Neural cell (in vitro differentiated cells): ENCODE measurements around the gene TMEFF2. TPM values are rescaled to one million over a fixed set of nuclear protein-coding genes. Genes with fewer than 3 reads are reported as not detected.

ENCODE experiments used
- H2AFZ ChIP-seq: fragments of 200-600, 300-800 bp; sonication (generic), shearing (Covaris generic); 2 replicates; pipeline ENCODE4 v1.6.0; 2014; ENCODE audit warnings: low read depth, mild to moderate bottlenecking, antibody characterized with exemption, low read length, moderate library complexity
- H3F3A ChIP-seq: fragments of 200-600 bp; shearing (Covaris generic); 2 replicates; pipeline ENCODE4 v1.6.1; 2016; ENCODE audit warnings: mild to moderate bottlenecking, moderate library complexity, mixed read lengths, antibody characterized with exemption, low read length; ENCODE audit not compliant: insufficient read depth, poor library complexity, severe bottlenecking
- H3K27ac ChIP-seq: fragments of 200-600, 300-800 bp; sonication (generic), shearing (Covaris generic); 2 replicates; pipeline ENCODE4 v1.5.1; 2014; ENCODE audit warnings: mild to moderate bottlenecking, low read length, moderate library complexity
- H3K27me3 ChIP-seq: fragments of 300-800, 200-600 bp; sonication (generic), shearing (Covaris generic); 2 replicates; pipeline ENCODE4 v1.6.0; 2014; ENCODE audit warnings: mild to moderate bottlenecking, low read depth, low read length, moderate library complexity; ENCODE audit not compliant: insufficient read depth
- H3K36me3 ChIP-seq: fragments of 300-800, 200-600 bp; sonication (generic), shearing (Covaris generic); 2 replicates; pipeline ENCODE4 v1.5.1; 2014; ENCODE audit warnings: mild to moderate bottlenecking, antibody characterized with exemption, low read length, moderate library complexity; ENCODE audit not compliant: insufficient read depth
- H3K4me2 ChIP-seq: fragments of 300-800, 200-600 bp; sonication (generic), shearing (Covaris generic); 2 replicates; pipeline ENCODE4 v1.6.0; 2014; ENCODE audit warnings: mild to moderate bottlenecking, low read length
- H3K4me3 ChIP-seq: fragments of 300-800, 200-600 bp; sonication (generic), shearing (Covaris generic); 2 replicates; pipeline ENCODE4 v1.5.1; 2014; ENCODE audit warnings: mild to moderate bottlenecking, low read length, moderate library complexity
- H3K79me2 ChIP-seq: fragments of 200-600 bp; shearing (Covaris generic); replicated peaks from 2 replicates; pipeline ENCODE4 v1.6.0; 2014; ENCODE audit warnings: mild to moderate bottlenecking, low read length, moderate library complexity; ENCODE audit not compliant: insufficient read depth
- H3K9ac ChIP-seq: fragments of 300-800, 200-600 bp; sonication (generic), shearing (Covaris generic); 2 replicates; pipeline ENCODE4 v1.6.1; 2016; ENCODE audit warnings: mild to moderate bottlenecking, low read length, mixed read lengths
- H3K9me2 ChIP-seq: fragments of 200-600 bp; shearing (Covaris generic); 2 replicates; pipeline ENCODE4 v1.6.1; 2016; ENCODE audit warnings: mild to moderate bottlenecking, low read length, mixed read lengths; ENCODE audit not compliant: insufficient read depth
- H3K9me3 ChIP-seq: fragments of 200-600, 300-800 bp; sonication (generic), shearing (Covaris generic); 2 replicates; pipeline ENCODE4 v1.6.1; 2016; ENCODE audit warnings: mild to moderate bottlenecking, mixed run types, low read length, moderate library complexity, mixed read lengths
- H4K20me1 ChIP-seq: fragments of 200-600 bp; shearing (Covaris generic); 2 replicates; pipeline ENCODE4 v1.6.1; 2016; ENCODE audit warnings: mild to moderate bottlenecking, mixed run types; ENCODE audit not compliant: insufficient read depth
- CTCF ChIP-seq: fragments of 450-650 bp; IDR thresholded peaks from 2 replicates; pipeline ENCODE4 v1.5.1; 2014; ENCODE audit warnings: antibody characterized with exemption, mild to moderate bottlenecking, moderate library complexity; ENCODE audit not compliant: poor library complexity, severe bottlenecking
- EP300 ChIP-seq: fragments of 450-650 bp; conservative IDR thresholded peaks from 2 replicates; pipeline ENCODE4 v1.6.1; 2014; ENCODE audit warnings: antibody characterized with exemption, mild to moderate bottlenecking, moderate library complexity; ENCODE audit not compliant: poor library complexity, severe bottlenecking
- EZH2 ChIP-seq: fragments of 200-600, 300-800 bp; shearing (Covaris generic), sonication (generic); IDR thresholded peaks from 2 replicates; pipeline ENCODE4 v1.6.1; 2014; ENCODE audit warnings: antibody characterized with exemption, low read length, borderline replicate concordance, mild to moderate bottlenecking; ENCODE audit not compliant: insufficient read depth, poor library complexity, severe bottlenecking
- MXI1 ChIP-seq: fragments of 450-650 bp; conservative IDR thresholded peaks from 2 replicates; pipeline ENCODE4 v1.6.1; 2014; ENCODE audit warnings: antibody characterized with exemption, mild to moderate bottlenecking; ENCODE audit not compliant: poor library complexity, severe bottlenecking
- POLR2AphosphoS5 ChIP-seq: IDR thresholded peaks from 2 replicates; pipeline ENCODE4 v1.6.1; 2012
- RAD21 ChIP-seq: fragments of 450-650 bp; conservative IDR thresholded peaks from 2 replicates; pipeline ENCODE4 v1.6.1; 2014; ENCODE audit warnings: antibody characterized with exemption, mild to moderate bottlenecking, moderate library complexity
- REST ChIP-seq: IDR thresholded peaks from 2 replicates; pipeline ENCODE4 v1.6.1; 2012; ENCODE audit warnings: borderline replicate concordance
- SMC3 ChIP-seq: fragments of 450-650 bp; conservative IDR thresholded peaks from 2 replicates; pipeline ENCODE4 v1.6.1; 2014; ENCODE audit warnings: antibody characterized with exemption, mild to moderate bottlenecking, moderate library complexity; ENCODE audit not compliant: poor library complexity
- TAF1 ChIP-seq: IDR thresholded peaks from 2 replicates; pipeline ENCODE4 v1.6.1; 2012; ENCODE audit warnings: low read depth
- polyA plus RNA-seq: library from polyadenylated mRNA; depleted of rRNA; stranded (reverse); fragments of >200 nt; gene quantifications from 2 replicates; pipeline ENCODE4 v1.2.3, GENCODE V29; 2014

The TMEFF2 gene
- polyA plus RNA-seq, 1 donor from 2014 or later, result 24.6 TPM

GRCh38 chr2:192016265-192016664, 178.5 kb downstream of the TMEFF2 start:
- Histone ChIP-seq H4K20me1 (no peaks in the 10 kb centered on the region), H3K4me2 (no peak overlapping the region), H3K4me3 (no peak overlapping the region), H3K9me3 (no peaks in the 10 kb centered on the region), H3K27me3 (no peaks in the 10 kb centered on the region), H3K9me2 (no peaks in the 10 kb centered on the region), H3K36me3 (no peaks in the 10 kb centered on the region), H2AFZ (no peak overlapping the region), H3K9ac (no peak overlapping the region), H3K79me2 (no peaks in the 10 kb centered on the region), H3F3A (no peaks in the 10 kb centered on the region), H3K27ac (no peak overlapping the region)
- TF ChIP-seq EP300 (no peak), SMC3 (no peak), POLR2AphosphoS5 (no peak), MXI1 (no peak), CTCF (no peak), REST (no peak), RAD21 (no peak), TAF1 (no peak), EZH2 (no peak)

DNA sequence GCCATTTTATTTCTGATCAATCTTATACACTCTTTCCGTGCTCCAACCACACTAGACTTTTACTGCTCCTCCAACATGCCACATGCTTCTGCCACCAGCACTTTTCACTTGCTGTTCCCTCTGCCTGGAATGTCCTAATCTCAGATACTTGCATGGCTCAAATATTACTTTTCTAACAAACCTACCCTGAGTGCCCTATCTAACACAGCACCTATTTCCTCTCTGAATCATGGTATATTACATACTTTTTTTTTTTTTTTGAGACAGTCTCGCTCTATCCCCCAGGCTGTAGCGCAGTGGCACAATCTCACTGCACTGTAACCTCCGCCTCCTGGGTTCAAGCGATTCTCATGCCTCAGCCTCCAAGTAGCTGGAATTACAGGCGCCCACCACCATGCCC, 181.5 kb downstream of the TMEFF2 start:
- Histone ChIP-seq H3F3A (no peaks in the 10 kb centered on the region), H3K79me2 (no peaks in the 10 kb centered on the region), H3K36me3 (no peaks in the 10 kb centered on the region), H3K9me3 (no peaks in the 10 kb centered on the region), H3K9me2 (no peaks in the 10 kb centered on the region), H3K27ac (no peak overlapping the region), H3K27me3 (no peaks in the 10 kb centered on the region), H2AFZ (no peak overlapping the region), H3K9ac (no peak overlapping the region), H4K20me1 (no peaks in the 10 kb centered on the region), H3K4me3 (no peak overlapping the region), H3K4me2 (no peak overlapping the region)
- no peak for TF ChIP-seq EZH2
- TF ChIP-seq TAF1, result no peak
- TF ChIP-seq SMC3, result no peak
- no peak for TF ChIP-seq MXI1
- TF ChIP-seq CTCF, result no peak
- no peak for TF ChIP-seq EP300
